ENCODE results near the gene RBM17.
"Not testable (repeated sequence)": the region's sequence is repeated elsewhere in the genome, so short reads cannot be mapped to it uniquely, and the experiment has no call there.

The RBM17 gene

GRCh38 chr10:6097063-6097462, 8.2 kb downstream of the RBM17 start:
- DNase-seq: peak in 1 of 42 donors; percentile 25
- intact Hi-C loops (cut with DNase I): no loop called here

- intact Hi-C loops (cut with DNase I): no loop called here
- no peak for DNase-seq
Observed at GRCh38 chr10:6098156-6098555, 9.3 kb downstream of the RBM17 start.

GRCh38 chr10:6100370-6100769, 11.5 kb downstream of the RBM17 start:
- DNase-seq: no peak
- intact Hi-C loops (cut with DNase I): no loop called here

- peak in 1 of 42 donors; percentile 6 for DNase-seq
- intact Hi-C loops (cut with DNase I): no loop called here
Observed at GRCh38 chr10:6101181-6101580, 12.3 kb downstream of the RBM17 start.

GRCh38 chr10:6102128-6102527, 13.3 kb downstream of the RBM17 start:
- intact Hi-C loops (cut with DNase I): no loop called here
- DNase-seq: peak in 1 of 42 donors; percentile 13

- intact Hi-C loops (cut with DNase I): no loop called here
- no peak for DNase-seq
Observed at GRCh38 chr10:6103591-6103990, 14.8 kb downstream of the RBM17 start.

GRCh38 chr10:6107616-6108015, 18.8 kb downstream of the RBM17 start:
- peak in 1 of 42 donors; percentile 30 for DNase-seq
- intact Hi-C loops (cut with DNase I): not testable (repeated sequence)

GRCh38 chr10:6108072-6108471, 19.2 kb downstream of the RBM17 start:
- DNase-seq: peak in 1 of 42 donors; percentile 19
- intact Hi-C loops (cut with DNase I): no loop called here

GRCh38 chr10:6108631-6109443, 20.0 kb downstream of the RBM17 start:
- intact Hi-C loops (cut with DNase I): no loop called here
- peak in 3 of 42 donors; percentile 29 to 60 (median 51) for DNase-seq

- DNase-seq: peak in 1 of 42 donors; percentile 28
- intact Hi-C loops (cut with DNase I): no loop called here
Observed at GRCh38 chr10:6109444-6109775, 20.6 kb downstream of the RBM17 start.

- peak in 1 of 42 donors; percentile 9 for DNase-seq
- intact Hi-C loops (cut with DNase I): loop anchor here (5.0 kb wide), 3 partner anchors 42 to 292 kb away; partner anchors contain the start of gene PFKFB3
Observed at GRCh38 chr10:6110136-6110535, 21.3 kb downstream of the RBM17 start.

GRCh38 chr10:6112893-6113292, 24.1 kb downstream of the RBM17 start:
- no peak for DNase-seq
- intact Hi-C loops (cut with DNase I): loop anchor here (5.0 kb wide), 3 partner anchors 39 to 289 kb away; partner anchors contain the start of gene PFKFB3

- intact Hi-C loops (cut with DNase I): loop anchor here (5.0 kb wide), 3 partner anchors 38 to 288 kb away; partner anchors contain the start of gene PFKFB3
Observed at GRCh38 chr10:6114299-6114698, 25.5 kb downstream of the RBM17 start.

GRCh38 chr10:6114805-6115341, 26.0 kb downstream of the RBM17 start:
- intact Hi-C loops (cut with DNase I): loop anchor here (5.0 kb wide), 3 partner anchors 37 to 287 kb away; partner anchors contain the start of gene PFKFB3
- peak in 29 of 42 donors; percentile 20 to 89 (median 64) for DNase-seq

More at GRCh38 chr10:6114299-6114698, 25.5 kb downstream of the RBM17 start:
- DNase-seq: no peak

- intact Hi-C loops (cut with DNase I): no loop called here
Observed at GRCh38 chr10:6115411-6115810, 26.6 kb downstream of the RBM17 start.

GRCh38 chr10:6115824-6116350, 27.1 kb downstream of the RBM17 start:
- intact Hi-C loops (cut with DNase I): no loop called here
- no peak for DNase-seq

More at GRCh38 chr10:6115411-6115810, 26.6 kb downstream of the RBM17 start:
- no peak for DNase-seq

GRCh38 chr10:6116806-6117205, 28.0 kb downstream of the RBM17 start:
- intact Hi-C loops (cut with DNase I): no loop called here
- DNase-seq: no peak

GRCh38 chr10:6117711-6118110, 28.9 kb downstream of the RBM17 start:
- peak in 2 of 42 donors; percentile 27 to 40 for DNase-seq
- intact Hi-C loops (cut with DNase I): no loop called here

GRCh38 chr10:6119423-6119822, 30.6 kb downstream of the RBM17 start:
- DNase-seq: no peak
- intact Hi-C loops (cut with DNase I): no loop called here

GRCh38 chr10:6119962-6120361, 31.1 kb downstream of the RBM17 start:
- DNase-seq: peak in 21 of 42 donors; percentile 13 to 80 (median 51)
- intact Hi-C loops (cut with DNase I): no loop called here
